Measurements from ENCODE around the gene STX1B.

- no peak for TF ChIP-seq EZH2 (IDR thresholded peaks at IDR 0.05; ENCODE audit: low read length)
- TF ChIP-seq, protein P1, sequence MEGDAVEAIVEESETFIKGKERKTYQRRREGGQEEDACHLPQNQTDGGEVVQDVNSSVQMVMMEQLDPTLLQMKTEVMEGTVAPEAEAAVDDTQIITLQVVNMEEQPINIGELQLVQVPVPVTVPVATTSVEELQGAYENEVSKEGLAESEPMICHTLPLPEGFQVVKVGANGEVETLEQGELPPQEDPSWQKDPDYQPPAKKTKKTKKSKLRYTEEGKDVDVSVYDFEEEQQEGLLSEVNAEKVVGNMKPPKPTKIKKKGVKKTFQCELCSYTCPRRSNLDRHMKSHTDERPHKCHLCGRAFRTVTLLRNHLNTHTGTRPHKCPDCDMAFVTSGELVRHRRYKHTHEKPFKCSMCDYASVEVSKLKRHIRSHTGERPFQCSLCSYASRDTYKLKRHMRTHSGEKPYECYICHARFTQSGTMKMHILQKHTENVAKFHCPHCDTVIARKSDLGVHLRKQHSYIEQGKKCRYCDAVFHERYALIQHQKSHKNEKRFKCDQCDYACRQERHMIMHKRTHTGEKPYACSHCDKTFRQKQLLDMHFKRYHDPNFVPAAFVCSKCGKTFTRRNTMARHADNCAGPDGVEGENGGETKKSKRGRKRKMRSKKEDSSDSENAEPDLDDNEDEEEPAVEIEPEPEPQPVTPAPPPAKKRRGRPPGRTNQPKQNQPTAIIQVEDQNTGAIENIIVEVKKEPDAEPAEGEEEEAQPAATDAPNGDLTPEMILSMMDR (optimal IDR thresholded peaks at IDR 0.05 in 1 of 3, IDR thresholded peaks at IDR 0.05 in 1 of 3, conservative IDR thresholded peaks at IDR 0.05 in 1 of 3; ENCODE audit: extremely low read depth in 1 of 3, insufficient read depth in 2 of 3, low read length in 3 of 3), result no peak
These were observed 68.0 kb downstream of the STX1B start for GRCh38 chr16:30942426-30942806.
